Uterus (tissue), 2 donors: Measurements from ENCODE around the gene TRAPPC12.

Source experiments
- CTCF ChIP-seq, 4 experiments: fragments of 200-600 bp in 2 of 4; fragments of 450-650 bp in 2 of 4; sonication (generic) in 2 of 4; IDR thresholded peaks; one replicate each; pipeline ENCODE4 v1.5.1; 2016 to 2019; ENCODE audit warnings: antibody characterized with exemption in 4 of 4, mild to moderate bottlenecking in 2 of 4, moderate library complexity in 1 of 4
- POLR2A ChIP-seq, 2 donors: fragments of 450-650 bp; IDR thresholded peaks; one replicate each; pipeline ENCODE4 v1.6.1; 2016; ENCODE audit warnings: antibody characterized with exemption in 2 of 2, mild to moderate bottlenecking in 1 of 2, moderate library complexity in 1 of 2

DNA sequence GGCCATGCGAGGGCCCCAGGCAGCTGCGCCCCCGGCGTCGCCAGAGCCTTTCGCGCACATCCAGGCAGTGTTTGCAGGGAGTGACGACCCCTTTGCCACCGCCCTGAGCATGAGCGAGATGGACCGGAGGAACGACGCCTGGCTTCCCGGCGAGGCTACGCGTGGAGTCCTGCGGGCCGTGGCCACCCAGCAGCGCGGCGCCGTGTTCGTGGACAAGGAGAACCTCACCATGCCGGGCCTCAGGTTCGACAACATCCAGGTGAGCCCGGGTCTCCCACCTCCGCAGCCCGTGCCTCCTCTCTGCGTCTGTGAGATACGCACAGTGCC, 8.9 kb downstream of the TRAPPC12 start:
- no peak for TF ChIP-seq CTCF (IDR thresholded peaks at IDR 0.05)
- TF ChIP-seq POLR2A (IDR thresholded peaks at IDR 0.05) = no peak
